GM19372 (cell line): Measurements from ENCODE around the gene BAG1.
A peak's percentile ranks its signal among the peaks of the same experiment; 100 is the strongest.

Experiments
- ATAC-seq: cut with Tn5 transposase; IDR thresholded peaks from one replicate; pipeline ENCODE4 v1.9.1; 2021; ENCODE audit warnings: mild to moderate bottlenecking, low read depth, moderate library complexity; ENCODE audit not compliant: unreplicated experiment

The BAG1 gene

DNA sequence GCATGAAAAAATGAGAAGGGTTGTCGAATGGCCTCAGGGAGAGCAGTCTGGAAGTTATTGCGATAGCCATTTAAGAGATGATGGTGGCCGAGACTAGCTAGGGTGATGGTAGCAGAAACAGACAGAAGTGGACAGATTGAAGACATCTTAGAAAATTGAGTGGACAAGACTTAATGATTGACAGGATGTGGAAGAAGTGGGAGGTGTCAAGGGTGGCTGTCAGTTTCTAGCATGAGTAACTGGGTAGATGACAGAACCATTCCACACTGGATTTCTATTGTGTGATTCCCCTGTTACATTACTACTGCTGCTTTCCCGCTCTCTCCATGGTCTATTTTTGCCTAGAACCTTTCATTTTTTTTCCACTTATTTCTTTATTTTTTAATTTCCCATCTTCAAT lies 13.0 kb upstream of the BAG1 start:
- ATAC-seq = no peak

DNA sequence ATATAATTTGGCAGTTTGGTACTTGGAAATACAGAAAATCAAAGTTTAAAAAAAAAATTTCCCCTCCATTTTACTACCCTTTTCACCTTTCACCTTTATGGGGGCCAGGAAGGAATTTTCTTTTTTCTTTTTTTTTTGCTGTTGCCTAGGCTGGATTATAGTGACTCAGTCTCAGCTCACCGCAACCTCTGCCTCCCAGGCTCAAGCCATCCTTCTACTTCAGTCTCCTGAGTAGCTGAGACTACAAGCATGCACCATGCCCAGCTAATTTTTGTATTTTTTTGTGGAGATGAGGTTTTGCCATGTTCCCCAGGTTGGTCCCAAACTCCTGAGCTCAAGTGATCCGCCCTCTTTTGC lies 9.4 kb upstream of the BAG1 start:
- ATAC-seq = no peak

DNA sequence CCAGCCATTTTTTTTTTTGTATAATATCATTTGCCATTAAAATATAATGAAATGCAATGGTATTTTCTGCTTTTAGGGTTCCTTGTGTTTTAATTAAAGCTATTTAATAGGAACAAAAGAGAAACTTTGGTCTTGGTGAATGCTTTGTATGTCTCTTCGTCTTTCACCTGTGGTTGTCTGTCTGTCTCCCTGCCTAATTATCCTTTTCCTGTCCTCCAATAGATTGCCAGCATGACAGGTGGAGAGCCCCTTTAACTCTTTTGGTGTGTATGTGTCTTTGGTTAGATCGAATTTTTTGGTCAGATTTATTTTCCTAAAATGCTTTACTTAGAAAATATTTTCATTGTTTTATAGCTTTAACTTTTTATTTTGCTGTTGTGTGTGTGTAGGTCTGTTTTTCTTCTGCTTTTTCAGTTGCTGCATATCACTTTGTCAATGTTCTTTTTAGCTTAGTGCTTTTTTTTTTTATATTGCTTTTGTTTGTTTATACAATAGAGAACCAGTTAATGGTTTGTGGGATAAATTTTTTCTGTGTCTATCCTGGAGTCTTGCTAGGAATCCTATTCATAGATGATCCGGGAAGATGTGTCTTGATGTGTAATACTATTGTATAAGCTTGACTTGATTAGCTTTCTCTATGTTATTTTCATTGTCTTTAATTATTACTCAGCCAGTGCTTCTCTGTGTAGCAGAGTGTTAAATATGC lies 8.9 kb upstream of the BAG1 start:
- ATAC-seq = no peak

DNA sequence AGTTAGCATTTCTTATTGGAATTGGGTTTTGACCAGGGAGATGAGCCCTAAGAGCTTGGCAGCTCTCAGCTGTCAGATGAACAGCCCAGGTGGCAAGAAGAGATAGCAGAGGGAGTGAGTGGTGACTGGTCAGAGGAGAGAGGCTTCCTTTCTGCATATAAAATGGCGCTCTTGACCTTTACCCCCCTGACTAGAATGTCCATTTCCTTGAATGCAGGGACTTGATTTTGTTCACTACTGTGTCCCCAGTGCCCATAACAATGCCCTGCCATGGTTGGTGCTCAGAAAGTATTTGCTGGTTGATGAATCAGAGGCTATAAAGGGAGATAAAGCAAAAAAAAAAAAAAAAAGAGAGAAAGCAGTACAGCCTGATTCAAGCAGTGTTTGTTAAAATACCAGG lies 7.6 kb upstream of the BAG1 start:
- no peak for ATAC-seq

DNA sequence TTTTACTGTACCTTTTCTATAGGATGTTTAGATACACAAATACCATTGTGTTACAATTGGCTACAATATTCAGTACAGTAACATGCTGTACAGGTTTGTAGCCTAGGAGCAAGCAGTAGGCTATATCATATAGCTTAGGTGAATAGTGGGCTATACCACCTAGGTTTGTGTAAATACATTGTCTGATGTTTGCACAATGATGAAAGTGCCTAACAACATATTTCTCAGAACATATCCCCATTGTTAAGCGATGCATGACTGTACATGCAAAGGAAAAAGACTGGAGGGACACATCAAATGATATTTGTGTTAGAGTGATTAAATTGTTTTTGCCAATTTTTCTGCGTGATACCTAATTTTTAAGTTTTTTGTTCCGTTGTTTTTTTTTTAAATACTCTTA lies 5.6 kb upstream of the BAG1 start:
- ATAC-seq = no peak

DNA sequence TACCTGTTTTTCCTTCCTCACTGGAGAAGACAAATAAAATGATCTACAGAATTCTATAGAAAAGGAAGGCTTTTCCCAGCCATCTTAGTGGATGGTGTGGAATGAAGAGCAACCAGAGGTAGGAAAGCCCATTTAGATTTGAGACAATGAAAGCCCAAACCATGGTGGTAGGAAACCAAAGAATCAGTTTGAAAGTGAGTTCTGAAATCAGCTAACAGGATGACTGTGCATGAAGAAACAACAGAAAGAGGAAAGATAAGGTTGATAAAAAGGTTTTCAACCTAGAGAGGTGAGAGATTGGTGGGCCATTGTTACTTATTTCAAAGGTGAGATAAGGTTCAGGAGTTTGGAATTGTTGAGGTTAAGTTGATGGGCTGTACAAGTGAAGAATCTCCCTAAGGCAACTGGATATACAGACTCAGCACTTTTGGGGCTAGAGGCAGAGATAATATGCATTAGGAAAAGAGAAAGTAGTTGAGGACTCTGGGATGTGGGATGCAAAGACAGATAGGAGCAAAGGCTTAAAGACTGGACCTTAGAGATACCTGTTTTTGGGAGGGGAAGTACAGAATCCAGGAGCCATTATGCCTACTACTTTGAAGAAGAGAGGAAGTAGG lies 2.8 kb upstream of the BAG1 start:
- no peak for ATAC-seq

DNA sequence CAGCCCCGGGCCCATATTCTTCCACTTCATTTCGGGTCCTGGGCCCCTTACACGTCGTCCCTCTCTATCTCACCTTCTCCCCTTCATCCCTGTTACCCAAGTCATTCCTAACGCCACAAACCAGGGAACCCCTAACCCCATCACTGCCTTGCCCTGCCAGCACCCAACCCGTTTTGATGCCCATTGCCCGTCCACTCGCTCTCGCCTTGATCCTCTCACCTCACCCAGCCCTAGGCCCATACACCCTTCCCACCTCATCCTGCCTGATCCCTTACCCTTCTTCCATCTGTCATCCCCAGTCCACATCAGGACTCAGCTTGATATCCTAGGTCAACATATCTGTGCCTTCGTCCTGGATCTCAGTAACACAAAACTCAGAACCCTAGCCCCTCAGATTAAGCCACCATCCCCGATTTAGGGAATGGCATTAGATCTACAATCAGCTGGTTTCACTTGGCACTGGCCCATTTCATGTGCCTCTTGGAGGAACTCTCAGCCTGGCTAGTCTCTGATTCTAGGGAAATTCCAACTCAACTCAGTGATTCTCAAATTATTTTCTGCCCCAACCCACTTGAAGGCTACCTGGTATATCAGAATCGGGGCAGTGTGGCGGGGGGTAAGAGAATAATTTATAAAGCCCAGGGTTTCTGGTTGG lies 830 bp upstream of the BAG1 start:
- no peak for ATAC-seq

DNA sequence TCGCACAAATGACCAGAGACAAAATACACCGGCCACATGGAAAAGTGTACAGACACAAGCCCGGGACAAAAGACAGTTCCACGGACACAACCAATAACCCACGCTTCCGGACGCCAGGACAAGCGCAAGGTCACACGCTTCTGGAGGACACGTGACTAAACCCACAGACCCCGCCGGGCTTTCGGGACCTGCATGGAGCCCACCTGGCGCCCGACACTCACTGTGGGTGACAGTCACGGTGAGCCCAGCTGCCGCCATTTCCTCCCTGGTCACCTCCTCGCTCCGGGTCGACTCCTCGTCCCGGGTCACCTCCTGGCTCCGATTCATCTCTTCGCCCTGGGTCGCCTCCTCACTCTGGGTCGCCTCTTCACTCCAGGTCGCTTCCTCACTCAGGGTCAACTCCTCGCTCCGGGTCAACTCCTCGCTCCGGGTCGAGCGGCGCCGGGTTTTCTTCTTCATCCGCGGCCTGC lies 470 bp downstream of the BAG1 start:
- peak; percentile 22 for ATAC-seq

DNA sequence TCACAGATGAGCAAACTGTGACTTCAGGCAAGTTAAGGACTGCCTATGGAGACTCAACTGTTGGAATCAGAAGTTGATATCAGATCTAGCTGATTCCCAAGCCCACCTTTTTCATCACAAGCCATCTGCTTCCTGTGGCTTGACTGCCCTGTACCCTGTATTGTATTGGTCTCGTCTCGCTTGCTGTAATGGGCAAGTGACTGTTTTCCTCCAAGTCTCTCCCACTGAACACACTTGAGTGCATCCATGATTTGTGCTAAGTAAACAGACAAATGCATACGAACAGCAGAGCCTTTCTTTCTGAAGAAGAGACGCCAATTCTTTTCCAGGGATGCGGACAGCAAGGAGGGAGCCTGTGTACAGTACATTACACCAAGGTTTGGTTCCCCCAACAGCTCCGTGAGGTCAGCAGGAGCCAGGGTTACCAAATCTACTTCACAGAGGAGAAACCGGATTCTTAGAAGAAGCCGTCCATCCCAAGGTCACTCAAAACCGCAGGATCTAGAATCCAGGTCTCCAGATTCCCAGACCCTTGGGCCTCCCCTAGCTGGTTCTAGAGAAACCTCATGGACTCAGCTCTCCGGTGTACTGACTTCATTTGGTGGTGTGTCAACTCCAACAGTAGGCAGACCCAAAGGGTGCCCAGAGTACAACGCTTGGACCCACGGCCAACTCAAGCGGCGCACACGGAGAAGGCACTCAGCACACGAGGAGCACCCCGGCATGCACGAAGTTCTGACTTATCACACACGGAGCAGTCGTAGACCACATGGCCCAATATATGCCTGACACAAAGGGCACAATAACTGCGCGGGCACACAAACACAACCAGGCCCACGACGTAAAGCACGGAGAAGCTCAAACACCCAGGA lies 1.1 kb downstream of the BAG1 start:
- peak; percentile 5 for ATAC-seq

DNA sequence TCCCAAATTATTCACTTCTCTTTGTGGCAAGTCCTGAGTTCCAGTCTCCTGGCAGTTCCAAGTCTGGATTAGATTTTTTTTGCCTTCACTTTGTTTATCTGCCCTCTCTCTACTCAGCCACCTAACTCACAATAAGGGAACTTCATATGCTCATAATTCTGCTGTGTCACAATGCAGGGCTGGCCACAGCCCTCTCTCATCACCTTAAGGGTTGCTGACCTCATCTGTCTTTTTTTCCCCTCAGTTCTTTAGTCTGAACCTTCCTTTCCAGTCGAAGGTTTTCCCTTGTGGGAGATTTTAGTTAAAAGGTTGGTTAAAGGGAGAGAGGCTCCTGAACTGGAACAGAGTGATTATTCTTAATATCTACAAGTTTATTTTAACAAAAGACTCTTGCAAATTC lies 4.1 kb downstream of the BAG1 start:
- ATAC-seq = no peak

DNA sequence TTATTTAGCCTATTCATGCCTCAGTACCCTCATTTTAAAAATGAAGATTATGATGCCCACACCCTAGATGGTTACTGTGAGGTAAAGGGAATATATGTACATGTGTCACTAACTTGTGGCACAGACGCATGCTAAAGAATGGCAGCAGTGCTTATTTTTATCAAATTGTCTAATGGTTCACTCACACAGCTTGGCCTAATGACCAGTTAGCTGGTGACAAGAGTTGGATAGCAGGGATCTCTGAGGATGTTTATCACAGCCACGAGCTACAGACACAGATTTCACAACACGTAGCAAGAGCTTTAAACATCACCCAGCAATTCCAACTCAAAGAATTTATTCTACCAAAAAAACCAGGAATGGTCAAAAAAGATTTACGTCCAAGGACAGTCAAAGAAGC lies 7.2 kb downstream of the BAG1 start:
- ATAC-seq = no peak

DNA sequence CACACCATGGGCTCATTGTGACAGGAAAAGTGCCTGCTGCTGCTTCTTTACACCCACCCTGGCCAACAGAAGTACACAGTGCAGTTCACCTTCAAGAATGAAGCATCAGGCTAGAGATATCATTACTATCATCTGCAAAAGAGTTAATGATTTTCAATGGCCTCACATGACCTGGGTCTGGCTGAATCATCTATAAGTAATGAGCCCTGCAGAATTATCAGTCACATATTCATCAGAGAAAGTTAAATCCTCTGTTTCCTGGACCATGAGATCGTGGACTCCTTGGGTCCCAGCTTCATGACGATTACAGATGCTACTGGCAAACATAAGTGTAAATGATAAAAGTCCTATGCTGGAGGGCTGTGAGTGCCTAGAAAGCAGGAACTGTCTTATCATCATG lies 8.3 kb downstream of the BAG1 start:
- ATAC-seq = no peak

DNA sequence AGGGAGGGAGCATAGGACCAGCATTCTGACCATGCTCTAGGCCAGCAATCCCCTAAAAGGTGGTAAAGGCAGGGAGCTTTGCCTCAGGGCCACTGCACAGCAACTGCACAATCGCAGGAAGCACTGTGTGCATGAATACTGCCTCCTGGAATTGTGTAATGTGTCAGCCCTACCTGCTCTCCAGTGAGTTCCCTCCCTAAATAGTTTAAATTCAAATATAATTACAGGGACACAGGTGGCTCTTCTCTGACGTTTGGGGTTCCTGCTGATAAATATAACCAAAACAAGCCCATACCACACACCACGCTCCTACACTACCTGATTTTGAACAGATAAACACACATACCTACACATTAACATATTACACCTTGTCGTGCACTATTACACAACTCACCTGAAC lies 9.0 kb downstream of the BAG1 start:
- ATAC-seq = no peak

DNA sequence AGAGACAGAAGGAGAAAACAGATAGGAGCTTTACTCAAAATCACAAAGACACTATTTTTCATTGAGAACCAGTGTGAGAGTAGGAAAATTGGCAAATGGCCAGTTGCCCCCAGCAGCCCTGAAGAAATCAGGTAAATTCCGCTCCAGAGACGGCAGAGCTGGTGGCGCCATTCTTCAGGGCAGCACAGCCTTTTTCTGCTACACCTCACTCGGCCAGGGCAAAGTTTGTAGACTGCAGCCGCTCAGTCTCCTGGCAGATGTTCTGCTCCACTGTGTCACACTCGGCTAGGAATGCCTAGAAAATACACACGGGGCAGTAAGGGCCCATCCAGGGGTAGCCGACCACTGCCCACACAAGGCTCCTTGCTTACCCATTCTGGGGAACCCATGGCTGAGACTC lies 9.5 kb downstream of the BAG1 start:
- no peak for ATAC-seq

DNA sequence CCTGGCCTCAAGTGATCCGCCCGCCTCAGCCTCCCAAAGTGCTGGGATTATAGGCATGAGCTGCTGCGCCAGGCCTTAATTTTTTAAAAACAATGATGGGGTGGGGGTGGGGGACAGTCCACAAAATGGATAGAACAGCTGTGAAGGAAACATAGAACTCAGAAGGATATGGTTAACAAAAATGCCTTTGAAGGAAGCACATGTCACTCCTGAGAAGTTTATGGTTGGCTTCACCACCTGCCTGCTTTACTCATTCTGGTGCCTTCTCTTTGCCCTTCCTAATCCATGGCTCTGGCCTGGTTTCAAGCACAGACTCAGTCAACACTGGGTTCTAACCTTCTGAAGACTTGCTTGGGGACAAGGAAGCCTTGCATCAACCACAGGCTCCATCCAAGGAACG lies 10.3 kb downstream of the BAG1 start:
- no peak for ATAC-seq

DNA sequence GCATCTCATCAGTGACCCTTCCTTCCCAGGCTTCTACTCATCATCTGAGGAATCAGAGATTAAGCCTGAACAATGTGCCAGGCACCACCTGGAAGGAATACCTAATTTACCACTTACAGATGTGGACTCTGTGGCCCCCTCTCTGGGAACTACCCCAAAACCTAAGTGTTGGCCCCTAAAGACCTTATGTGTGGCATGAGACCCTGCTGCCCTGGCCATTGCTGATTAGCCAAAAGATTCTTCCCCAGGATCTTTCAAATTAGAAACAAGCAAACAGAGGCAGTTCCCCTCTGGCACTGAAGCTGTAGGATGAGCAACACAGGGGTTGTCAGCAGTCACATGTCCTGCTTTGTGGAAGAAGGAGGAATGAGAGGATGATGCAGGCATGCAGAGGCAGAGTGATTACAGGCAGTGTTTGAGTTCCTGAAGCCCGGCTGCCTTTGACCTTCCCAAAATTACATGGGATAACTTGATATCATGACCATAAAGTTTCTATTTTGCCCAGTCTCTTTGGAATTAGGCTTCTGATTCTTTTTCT lies 14.0 kb downstream of the BAG1 start:
- ATAC-seq = no peak

DNA sequence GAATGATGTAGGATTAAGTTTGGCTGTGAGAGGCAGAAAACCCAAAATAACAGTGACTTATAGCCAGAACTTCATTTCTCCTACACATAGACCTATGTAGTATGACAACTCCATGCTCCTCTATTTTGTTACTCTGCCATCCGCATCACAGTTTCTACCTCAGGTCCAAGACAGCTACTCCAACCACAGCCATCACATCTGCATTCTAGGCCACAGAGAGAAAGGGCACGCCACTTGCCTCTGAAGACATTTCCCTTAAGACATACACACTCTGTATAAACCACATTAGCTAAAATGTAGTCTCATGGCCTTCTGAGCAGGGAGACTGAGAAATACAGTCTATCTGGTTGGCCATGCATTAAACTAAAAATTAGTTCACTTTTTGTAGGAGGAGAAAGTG lies 14.5 kb downstream of the BAG1 start:
- ATAC-seq = no peak

DNA sequence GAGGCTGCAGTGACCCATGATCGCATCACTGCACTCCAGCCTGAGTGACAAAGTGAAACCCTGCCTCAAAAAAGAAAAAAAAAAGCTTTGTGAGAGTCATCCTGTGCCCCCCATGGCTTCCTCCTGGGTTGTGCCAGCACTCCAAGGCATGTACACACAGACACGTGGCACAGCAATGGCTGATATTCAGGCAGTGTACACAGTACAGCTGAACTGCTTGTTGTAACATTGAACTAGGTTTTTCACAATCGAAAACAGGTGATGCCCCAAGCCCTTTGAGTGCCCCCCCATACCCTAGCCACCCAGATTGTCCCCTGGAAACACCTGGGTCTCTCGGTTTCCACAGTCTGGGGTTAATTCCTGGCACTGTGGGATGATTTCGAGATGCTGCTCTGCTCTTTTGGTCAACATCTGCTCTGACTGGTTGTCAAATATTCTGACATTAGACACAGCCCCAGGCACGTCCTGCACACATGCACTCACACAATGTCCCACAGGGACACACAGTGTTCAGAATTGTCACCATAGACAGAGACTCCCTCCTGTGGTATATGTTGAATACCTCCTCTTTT lies 15.3 kb downstream of the BAG1 start:
- ATAC-seq = peak; percentile 46

DNA sequence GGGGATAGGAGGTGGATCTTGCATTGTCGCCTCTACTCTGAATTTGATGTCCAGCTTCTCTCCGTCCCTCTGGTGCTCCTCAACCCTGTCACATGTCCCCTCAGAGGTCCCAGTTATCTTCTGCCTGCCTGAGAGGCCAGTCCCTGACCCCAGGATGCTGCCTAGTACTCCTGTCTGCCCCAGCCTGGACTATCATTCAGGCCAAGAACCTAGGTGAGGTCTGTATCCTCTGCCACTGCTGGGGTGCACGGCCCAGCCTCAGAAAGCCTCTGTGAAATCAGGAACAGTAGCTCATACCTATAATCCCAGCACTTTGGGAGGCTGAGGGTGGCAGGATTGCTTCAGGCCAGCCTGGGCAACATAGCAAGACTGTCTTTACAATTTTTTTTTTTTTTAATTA lies 15.9 kb downstream of the BAG1 start:
- no peak for ATAC-seq

DNA sequence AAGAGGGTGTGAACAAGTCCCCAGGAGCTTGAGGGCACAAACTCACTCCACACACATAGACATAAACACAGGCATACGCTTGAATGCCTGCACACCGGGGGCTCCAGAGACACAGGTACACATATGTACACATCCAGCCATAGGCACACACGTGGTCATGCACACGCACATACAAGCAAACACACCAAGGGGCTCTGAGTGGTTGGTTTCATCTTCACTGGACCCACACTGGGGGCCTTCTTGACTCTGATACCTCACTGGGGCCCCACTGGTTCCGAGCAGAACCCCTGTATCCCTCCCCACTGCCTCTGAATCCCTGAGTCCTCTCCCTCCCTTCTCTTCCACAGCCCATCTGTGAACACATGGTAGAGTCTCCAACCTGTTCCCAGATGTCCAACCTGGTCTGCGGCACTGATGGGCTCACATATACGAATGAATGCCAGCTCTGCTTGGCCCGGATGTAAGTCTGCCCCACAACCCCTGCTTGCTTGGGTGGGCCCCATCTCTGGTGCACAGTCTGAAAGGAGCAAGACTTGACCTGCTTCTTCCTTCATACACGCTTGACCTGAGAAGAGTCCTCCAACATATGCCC lies 18.1 kb downstream of the BAG1 start:
- no peak for ATAC-seq
